ENCODE data around the gene PRDM16. TPM values are rescaled to one million over a fixed set of nuclear protein-coding genes. Genes with fewer than 3 reads are reported as not detected.

Gene PRDM16
- total and polyA plus RNA-seq, 3 donors from 2014 or later: 2.1 to 5.6 (median 4.7) TPM

DNA sequence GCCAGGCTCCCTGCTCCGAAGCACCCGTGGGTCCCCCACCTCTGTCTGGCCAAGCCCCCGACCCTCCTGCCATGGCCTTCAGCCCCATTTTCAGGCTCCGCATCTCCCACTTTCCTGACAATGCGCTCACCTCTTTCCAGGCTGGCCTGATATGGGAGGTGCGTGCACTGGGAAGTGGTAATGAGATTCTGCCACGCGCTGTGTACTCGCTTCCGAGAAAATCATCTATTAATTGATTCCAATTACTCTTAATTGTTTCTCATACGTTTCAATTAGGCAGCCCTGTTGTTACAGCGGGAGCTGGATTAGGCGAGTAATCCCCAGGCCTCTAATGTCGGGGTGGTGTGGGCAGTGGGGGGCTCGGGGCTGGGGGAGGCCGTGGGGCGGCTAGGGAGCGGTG, 263.0 kb downstream of the PRDM16 start:
- intact Hi-C loops (cut with DNase I; ENCODE audit: low total_unique reads): no loop called here
- H3K9me3 ChIP-seq: no peaks in the 10 kb centered on the region
- no peaks in the 10 kb centered on the region for H3K36me3 ChIP-seq (ENCODE audit: low read depth, missing control alignments)
- H3K27ac ChIP-seq: no peak overlapping the region
- TF ChIP-seq POLR2A (IDR thresholded peaks at IDR 0.05): no peak
- TF ChIP-seq, protein P1, sequence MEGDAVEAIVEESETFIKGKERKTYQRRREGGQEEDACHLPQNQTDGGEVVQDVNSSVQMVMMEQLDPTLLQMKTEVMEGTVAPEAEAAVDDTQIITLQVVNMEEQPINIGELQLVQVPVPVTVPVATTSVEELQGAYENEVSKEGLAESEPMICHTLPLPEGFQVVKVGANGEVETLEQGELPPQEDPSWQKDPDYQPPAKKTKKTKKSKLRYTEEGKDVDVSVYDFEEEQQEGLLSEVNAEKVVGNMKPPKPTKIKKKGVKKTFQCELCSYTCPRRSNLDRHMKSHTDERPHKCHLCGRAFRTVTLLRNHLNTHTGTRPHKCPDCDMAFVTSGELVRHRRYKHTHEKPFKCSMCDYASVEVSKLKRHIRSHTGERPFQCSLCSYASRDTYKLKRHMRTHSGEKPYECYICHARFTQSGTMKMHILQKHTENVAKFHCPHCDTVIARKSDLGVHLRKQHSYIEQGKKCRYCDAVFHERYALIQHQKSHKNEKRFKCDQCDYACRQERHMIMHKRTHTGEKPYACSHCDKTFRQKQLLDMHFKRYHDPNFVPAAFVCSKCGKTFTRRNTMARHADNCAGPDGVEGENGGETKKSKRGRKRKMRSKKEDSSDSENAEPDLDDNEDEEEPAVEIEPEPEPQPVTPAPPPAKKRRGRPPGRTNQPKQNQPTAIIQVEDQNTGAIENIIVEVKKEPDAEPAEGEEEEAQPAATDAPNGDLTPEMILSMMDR (IDR thresholded peaks at IDR 0.05): no peak
- DNase-seq: no peak
- 90 to 92% methylated on average over 18 of the region's 18 CpGs for WGBS, 2 donors
- H3K4me3 ChIP-seq: no peak overlapping the region
- no peaks in the 10 kb centered on the region for H3K27me3 ChIP-seq
- peaks cover 2% of the 10 kb centered on the region for H3K4me1 ChIP-seq

DNA sequence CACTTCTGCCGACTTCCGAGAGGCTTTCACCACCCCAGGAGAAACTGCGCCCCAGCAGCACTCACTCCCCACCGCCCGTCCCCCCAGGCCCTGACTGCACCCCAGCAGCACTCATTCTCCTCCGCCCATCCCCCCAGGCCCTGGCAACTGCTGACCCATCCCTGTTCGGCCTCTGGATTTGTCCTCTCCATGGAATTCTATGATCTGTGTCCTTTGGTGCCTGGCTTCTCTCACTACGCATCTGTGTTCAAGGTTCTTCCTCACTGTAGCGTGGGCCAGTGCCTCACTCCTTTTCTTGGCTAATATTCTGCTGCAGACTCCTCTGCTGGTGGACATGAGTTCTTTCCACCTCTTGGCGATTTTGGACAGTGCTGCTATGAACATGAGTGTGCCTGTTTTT, 263.7 kb downstream of the PRDM16 start:
- Histone ChIP-seq H3K4me3 (no peak overlapping the region), H3K27ac (no peak overlapping the region), H3K4me1 (peaks cover 2% of the 10 kb centered on the region), H3K36me3 (ENCODE audit: low read depth, missing control alignments) (no peaks in the 10 kb centered on the region), H3K27me3 (no peaks in the 10 kb centered on the region), H3K9me3 (no peaks in the 10 kb centered on the region)
- WGBS, 2 donors: 87 to 98% methylated on average over 10 of the region's 10 CpGs
- DNase-seq: no peak
- no peak for TF ChIP-seq POLR2A (IDR thresholded peaks at IDR 0.05)
- TF ChIP-seq, protein P1 (IDR thresholded peaks at IDR 0.05): no peak
- intact Hi-C loops (cut with DNase I; ENCODE audit: low total_unique reads): no loop called here

DNA sequence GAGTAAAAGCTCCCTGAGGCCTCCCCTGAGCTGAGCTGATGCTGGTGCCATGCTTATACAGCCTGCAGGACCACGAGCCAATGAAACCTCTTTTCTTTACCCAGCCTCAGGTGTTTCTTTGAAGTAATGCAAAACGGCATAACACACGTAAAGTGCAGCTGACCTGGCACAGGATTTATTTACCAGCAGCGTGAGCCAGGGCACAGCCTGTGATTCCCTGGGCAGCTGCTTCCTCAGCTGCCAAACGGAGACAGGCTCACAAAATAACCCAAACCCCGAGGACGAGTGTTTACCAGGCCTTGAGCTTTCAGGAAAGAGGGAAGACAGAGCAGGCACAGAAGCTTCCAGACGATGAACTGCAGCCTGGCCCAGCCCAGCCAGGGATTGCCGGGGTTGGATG, 264.9 kb downstream of the PRDM16 start:
- Histone ChIP-seq H3K27me3 (no peaks in the 10 kb centered on the region), H3K27ac (no peak overlapping the region), H3K4me3 (no peak overlapping the region), H3K4me1 (peaks cover 2% of the 10 kb centered on the region), H3K36me3 (ENCODE audit: low read depth, missing control alignments) (no peaks in the 10 kb centered on the region), H3K9me3 (no peaks in the 10 kb centered on the region)
- no peak for DNase-seq
- intact Hi-C loops (cut with DNase I; ENCODE audit: low total_unique reads): no loop called here
- no peak for TF ChIP-seq POLR2A (IDR thresholded peaks at IDR 0.05)
- TF ChIP-seq, protein P1 (IDR thresholded peaks at IDR 0.05): no peak
- 64 to 69% methylated on average over 4 to 9 of the region's 9 CpGs for WGBS, 2 donors

DNA sequence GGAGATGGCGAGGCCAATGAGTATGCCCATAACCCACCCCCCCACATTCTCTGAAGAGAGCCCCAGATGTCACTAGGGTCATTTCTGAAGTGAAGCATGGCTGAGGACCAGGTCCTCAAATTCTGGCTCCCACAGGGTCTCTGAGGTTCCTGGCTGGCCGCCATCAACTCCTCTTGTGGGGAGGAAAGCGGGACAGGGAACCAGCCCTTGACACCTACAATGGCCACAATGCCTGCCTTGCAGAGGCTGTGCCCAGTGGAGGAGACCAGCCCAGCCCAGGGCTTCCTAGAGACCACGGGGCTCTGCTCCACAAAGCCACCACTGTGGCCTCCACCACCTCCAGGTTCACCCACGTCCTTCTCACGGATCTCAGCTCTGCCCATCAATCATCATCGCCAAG, 265.4 kb downstream of the PRDM16 start:
- H3K27me3 ChIP-seq: no peaks in the 10 kb centered on the region
- no peaks in the 10 kb centered on the region for H3K9me3 ChIP-seq
- no peak overlapping the region for H3K4me3 ChIP-seq

More for the DNA sequence above, 265.4 kb downstream of the PRDM16 start:
- DNase-seq: no peak
- Histone ChIP-seq H3K36me3 (ENCODE audit: low read depth, missing control alignments) (no peaks in the 10 kb centered on the region), H3K4me1 (peaks cover 2% of the 10 kb centered on the region), H3K27ac (no peak overlapping the region)
- intact Hi-C loops (cut with DNase I; ENCODE audit: low total_unique reads): no loop called here
- TF ChIP-seq, protein P1 (IDR thresholded peaks at IDR 0.05): no peak
- TF ChIP-seq POLR2A (IDR thresholded peaks at IDR 0.05): no peak
- 73 to 91% methylated on average over 5 to 7 of the region's 7 CpGs for WGBS, 2 donors

All from testis (tissue), 3 donors.